ENCODE data around the gene FSIP1.
A peak's percentile ranks its signal among the peaks of the same experiment; 100 is the strongest.

The FSIP1 gene

DNA sequence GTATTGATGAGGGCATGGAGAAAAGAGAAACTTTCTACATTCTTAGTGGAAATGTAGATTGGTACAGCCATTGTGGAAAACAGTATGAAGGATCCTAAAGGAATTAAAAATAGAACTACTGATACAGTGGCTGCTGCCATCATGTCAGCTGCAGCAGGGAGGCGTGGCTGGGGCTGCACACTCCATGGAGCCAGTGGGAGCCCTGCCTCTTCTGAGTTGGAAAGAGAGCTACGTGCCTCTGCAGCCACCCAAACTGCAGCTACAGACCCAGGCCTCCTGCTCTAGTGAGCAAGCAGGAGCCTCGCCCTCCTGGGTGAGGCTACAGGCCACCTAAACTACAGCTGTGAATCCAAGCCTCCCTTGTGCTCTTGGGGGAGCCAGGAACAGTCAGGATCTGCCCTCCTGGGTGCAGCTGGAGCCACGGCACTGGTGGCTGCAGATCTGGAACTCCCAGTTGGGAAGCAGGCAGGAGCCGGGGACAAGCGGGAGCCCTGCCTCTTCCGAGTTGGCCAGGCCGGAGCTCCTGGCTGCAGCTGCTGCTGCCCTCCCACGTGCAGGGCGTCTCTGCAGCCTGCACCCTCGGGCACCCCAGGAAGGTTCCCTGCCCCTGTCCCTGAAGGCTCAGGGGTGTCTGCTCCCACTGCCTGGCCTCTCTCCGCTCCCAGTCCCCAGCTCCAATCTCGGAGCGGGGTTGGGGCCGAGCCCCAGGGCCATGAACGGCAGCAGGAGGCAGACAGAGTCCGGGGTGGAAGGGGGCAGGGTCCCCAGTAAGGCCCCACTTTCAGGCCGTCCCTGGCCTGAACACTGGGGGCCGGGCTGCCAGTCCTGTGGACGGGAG lies 137.3 kb downstream of the FSIP1 start:
- no peak for DNase-seq (ENCODE audit: low read depth)

DNA sequence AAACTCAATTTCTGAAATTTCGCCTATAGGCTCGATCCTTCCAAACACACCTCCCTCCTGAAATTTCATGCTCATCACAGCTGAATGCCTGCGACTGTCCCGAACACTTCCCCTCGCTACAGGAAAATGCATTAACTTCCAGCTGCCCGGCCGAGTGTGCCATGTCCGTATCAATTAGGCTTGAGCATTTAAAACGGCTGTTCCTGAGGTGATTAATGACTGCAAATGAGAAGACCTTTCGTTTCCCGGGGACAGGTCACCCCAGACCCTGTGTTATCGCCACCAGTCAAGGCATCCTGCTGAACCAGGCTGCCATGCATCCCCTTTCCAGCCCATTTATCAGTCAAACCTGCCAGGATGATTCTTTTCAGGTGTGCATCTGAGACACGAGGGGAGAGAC lies 138.5 kb downstream of the FSIP1 start:
- no peak for DNase-seq (ENCODE audit: low read depth)

DNA sequence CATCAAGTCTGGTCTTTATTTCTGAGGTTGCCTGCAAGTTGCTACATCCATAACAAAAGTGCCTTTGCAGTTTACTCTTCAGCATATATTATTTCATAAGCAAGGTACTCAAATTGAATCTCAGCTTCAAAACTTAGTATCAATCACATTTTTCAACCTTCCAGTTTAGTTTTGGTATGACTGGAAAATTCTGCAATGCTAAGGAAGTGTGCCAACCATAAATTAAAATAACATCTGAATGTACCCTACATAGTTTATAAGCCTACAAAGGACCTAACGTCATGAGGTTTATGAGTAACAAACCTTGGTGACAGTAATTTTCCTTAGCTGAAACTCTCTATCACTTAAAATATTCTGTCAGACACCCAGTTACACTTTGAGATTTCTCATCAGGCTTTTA lies 138.9 kb downstream of the FSIP1 start:
- no peak for DNase-seq (ENCODE audit: low read depth)

DNA sequence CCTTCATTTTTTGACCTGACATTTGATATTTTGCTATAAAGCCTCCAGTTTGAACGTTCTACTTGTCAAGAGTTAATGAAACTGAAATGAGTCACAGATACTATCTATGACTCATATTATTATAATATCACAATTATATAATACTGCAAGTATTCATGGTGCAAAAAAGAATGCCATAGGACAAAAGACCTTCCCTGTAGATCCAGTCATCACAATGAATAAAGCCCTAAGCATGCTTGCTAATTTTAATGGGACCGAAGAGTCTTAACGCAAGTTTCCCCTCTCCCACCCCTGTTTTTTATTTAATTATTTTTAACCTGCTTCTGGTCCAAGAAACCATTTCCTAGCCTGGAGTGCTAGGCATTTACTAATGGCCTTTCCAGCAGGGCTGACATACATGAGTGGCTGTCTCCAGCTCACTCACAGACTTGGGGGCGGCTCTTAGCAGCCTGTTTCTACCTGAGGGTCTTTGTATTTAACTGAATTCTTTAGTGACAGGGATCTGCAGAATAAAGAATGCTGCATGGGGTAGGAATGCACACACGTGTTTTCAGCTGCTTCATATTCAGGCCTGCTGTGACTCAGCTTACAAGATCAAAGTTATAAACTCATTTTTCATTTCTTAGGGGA lies 140.5 kb downstream of the FSIP1 start:
- DNase-seq (ENCODE audit: low read depth): no peak

DNA sequence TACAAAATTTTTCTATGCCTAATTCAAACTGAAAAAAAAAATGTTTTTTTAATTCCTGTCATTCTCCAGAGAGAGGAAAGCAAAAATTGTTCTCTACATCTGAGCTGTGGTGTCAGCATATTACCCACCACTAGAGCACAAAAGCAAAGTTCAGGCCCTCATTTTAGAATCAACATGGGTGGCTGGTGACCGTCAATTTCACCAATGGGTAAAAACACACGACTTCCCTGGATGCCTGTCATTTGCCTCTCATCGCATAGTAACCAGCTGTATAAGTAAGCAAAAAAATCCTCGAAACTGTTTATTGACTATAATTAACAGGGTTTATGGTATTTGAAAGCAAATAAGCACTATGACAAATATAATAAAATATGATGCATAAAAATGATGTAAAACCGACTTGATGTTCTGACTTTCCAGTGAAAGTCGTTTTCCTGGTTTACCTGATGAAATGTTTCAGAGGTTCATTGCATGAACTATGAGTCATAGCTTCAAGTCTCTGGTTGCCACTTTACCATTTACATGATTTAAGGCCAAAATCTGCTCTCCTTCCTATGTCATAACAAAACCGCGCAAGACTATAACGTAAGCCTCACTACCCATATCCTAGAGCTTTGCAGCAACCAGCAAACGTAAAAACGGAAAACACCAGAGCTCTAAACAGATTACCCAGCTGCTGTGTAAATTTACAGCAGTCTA lies 141.3 kb downstream of the FSIP1 start:
- no peak for DNase-seq (ENCODE audit: low read depth)

GRCh38 chr15:39640665-39641064 lies 142.0 kb downstream of the FSIP1 start:
- DNase-seq (ENCODE audit: low read depth): no peak

DNA sequence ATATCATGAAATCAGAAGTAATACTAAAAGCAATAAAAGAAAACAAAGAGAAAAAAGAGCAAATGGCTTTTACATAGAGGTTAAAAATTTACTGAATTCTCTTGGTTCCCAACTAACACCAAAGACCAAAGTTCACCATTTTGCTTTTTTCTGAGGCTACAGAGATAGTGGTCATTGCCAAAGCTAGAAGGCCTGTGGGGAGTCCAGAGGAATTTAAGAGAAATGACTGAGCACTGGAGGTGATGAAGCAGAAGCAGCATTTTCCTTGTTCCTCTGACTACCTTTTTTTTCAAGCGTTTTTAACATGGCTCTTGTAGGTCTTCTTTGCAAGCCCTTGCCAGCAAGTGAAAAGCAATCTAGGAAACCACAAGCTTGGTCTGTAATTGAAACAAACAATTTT lies 143.6 kb downstream of the FSIP1 start:
- DNase-seq (ENCODE audit: low read depth): no peak

DNA sequence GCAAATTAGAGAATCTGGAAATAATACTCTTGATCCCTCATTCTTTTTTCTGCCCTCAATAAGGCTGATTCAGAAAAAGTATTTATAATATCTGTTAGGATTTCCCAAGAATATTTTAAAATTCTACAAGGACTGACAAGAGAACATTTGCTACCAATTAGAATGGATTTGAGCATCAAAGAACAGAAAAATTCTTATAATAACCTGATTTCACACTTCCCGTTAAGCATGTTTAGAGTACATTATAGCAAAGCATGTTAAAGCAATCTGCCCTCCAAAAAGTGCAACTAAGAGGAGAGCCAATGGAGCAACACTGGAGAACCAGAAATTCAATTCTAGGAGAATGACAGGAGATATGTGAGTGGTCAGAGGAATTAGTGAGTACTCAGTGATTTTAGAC lies 144.6 kb downstream of the FSIP1 start:
- no peak for DNase-seq (ENCODE audit: low read depth)

DNA sequence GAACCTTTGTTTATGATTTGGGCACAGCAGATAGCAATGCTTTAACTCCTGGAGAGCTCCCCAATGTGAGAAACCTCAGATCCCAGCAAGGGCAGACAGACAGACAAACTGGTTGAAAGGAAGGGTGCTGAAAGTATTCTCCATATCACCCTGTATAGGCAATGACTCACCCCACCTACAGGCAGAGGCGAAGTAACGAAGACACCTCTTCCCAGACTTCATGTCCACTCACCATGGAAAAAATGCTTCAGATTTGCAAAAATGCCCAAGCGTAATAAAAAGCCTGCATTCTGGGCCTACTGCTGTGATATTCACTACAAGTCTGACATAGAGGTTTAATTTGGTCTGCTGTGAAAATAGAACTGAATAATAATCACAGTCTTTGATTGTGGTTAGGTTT lies 151.3 kb downstream of the FSIP1 start:
- DNase-seq (ENCODE audit: low read depth): no peak

DNA sequence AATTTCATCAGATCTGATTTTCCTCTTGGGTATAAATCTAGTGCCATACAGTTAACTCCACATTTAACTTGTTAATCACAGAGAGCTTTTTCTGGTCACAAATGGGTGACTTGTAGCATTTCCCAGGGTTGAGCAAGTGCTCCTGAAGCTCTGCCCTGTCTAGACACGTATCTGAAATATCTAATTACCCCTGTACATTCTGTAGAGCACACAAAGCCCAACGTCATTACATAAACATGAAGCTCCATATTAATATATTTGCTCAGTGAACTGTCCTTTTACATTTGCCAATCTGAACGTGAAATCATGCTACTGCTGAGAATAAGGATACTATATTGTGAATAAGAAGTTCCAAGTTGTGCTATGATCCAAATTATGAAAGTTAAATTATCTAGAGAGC lies 152.7 kb downstream of the FSIP1 start:
- DNase-seq (ENCODE audit: low read depth): no peak

DNA sequence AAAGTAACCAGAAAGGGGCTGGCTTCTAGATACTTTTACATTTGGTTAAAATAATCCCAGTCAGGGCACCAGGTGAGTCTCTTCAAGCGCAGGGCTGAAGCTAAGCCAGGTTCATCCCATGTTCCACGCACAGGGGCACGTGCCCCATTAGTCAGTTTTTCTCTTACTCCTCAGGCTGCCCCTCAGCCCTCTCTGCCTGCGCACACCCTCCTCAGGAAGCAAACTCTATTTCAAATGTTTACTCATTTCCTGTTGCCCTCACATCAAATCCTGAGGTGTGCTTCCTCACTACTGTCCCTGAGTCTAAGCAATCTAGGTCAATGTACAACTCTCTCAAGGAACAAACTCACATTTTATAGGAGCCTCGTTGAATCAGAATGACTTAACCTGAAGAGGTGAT lies 153.3 kb downstream of the FSIP1 start:
- no peak for DNase-seq (ENCODE audit: low read depth)

DNA sequence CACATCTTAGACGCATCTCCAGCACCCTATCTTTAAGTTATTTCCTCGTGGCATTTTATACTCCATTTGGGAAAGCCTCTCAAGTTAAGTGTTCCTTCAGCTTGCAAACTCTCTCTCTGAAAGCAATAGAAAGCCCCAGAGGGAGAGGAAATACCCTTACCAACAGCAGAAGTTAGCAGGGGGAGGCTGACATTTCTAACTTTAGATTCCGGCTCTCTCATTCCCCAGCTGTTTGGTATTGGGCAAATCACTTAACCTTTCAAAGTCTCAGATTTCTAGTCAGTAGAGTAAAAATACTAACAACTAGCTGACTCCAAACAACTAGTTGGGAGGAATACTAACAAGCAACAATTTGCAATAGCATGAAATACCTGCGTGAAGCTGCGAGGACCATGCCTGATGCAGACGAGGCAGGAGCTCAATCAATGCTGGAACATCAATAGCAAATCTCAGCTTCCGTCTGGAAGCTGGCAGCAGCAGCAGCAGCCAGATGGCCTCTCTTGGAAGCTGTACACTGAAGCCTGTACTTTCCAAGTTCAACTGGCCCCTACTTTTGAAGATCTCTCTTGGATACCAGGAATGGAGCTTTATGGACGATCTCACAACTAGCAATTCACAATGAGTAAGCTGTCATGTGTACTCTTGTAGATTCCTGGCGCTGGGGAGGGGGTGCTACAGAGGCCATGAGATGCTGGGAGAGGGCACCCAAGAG lies 153.9 kb downstream of the FSIP1 start:
- DNase-seq (ENCODE audit: low read depth): no peak

- DNase-seq (ENCODE audit: low read depth): no peak
Measured at GRCh38 chr15:39628144-39628508, 154.5 kb downstream of the FSIP1 start.

DNA sequence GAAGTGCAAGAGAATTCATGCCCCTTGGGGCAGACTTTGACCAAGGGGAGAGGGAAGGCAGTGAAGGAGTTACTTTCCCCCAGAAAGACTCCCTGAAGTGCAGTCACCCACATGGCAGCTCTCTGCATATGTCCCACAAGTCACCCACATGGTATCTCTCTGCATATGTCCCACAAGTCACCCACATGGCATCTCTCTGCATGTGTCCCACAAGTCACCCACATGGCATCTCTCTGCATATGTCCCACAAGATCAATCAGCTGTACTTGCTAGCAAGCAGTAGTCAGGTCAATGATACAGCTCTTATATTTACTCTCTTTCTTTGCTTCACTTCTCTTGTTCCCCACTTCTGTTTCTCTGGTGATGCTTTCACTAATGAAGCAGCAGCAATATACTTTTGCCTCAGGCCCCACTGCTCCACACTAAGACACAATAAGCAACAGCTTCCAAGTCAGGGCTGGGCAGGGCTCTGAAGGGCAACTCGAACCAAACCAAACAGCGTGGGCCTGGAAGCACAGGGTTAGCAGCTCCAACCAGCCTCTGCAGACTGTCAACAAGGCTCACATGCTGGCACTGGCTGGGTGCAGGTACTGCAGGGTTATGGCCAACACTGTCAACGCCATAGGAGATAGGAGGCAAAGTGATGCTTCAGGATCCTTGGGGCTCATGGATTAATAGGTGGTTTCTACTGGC lies 155.0 kb downstream of the FSIP1 start:
- DNase-seq (ENCODE audit: low read depth): no peak

- DNase-seq (ENCODE audit: low read depth): no peak
Measured at GRCh38 chr15:39625856-39626255, 156.8 kb downstream of the FSIP1 start.

DNA sequence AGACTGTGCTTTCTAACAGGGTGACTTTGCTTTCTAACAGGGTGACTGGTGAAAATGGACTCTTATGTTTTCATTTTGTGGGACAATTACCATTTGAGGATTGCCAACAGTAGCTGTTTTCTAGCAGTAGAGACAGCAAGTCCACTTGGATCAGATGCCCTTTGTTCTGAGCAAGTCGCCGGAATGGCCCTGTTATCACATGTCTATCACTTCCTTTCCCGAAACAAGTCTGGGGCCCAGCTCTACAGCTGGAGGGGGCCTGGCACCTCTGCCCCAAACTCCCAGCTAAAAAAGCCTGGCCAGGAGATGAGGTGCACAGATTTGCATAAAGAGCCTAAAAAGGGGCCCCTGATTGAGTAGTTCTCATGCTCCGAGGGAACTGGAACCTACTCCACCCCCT lies 157.2 kb downstream of the FSIP1 start:
- no peak for DNase-seq (ENCODE audit: low read depth)

- DNase-seq (ENCODE audit: low read depth): peak; percentile 83
Measured at GRCh38 chr15:39624806-39625205, 157.8 kb downstream of the FSIP1 start.

- DNase-seq (ENCODE audit: low read depth): no peak
Measured at GRCh38 chr15:39623529-39623931, 159.1 kb downstream of the FSIP1 start.

DNA sequence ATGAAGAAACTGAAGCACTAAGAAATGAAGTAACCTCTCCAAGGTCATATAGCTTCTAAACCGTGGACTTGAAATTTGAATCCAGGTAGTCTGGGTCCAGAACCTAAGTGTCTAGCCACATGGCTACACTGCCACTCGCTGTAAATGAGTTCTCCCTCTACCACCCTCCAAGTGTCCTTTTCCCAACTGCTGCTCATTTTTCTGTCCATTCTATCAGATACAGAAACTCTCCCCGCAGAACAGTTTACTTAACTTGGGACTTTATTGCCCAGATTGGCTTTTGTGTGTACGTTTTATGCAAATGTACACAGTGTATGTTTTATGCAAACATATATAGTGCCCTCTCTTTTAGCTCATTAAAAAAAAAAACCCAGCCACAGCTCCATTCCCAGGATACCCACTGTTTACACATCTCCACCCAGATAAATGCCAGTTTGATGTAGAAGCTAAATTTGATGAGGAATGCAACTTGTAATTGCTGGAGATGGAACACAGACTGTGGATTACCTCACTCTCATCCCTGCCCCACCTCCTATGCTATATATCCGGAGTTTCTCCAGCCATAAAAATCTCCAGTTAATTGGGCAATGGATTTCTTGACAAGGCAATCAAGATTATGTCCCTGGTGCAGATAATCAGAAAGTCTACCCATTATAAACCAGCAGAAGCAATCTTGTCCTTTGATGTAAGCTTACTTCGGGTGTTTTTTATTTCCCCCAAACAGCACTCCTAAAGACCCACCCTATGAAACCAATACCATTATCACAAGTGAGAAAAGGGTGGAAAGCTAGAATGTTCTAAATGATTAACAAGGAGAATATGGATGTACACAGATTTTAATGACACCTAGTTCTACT lies 159.8 kb downstream of the FSIP1 start:
- DNase-seq (ENCODE audit: low read depth): no peak

- DNase-seq (ENCODE audit: low read depth): no peak
Measured at GRCh38 chr15:39621976-39622375, 160.7 kb downstream of the FSIP1 start.

GRCh38 chr15:39621210-39621609 lies 161.4 kb downstream of the FSIP1 start:
- no peak for DNase-seq (ENCODE audit: low read depth)

Measured in GM04504 (cell line).